CD8-positive, alpha-beta memory T cell (primary cell): ENCODE data around the gene MPST. TPM values are rescaled to one million over a fixed set of nuclear protein-coding genes. Genes with fewer than 3 reads are reported as not detected.
"Not testable (repeated sequence)": the region's sequence is repeated elsewhere in the genome, so short reads cannot be mapped to it uniquely, and the experiment has no call there.

Source experiments
- CTCF ChIA-PET: fragments of 350-600 bp; sonication (Branson Sonifier 250); formaldehyde crosslinking; loops from one replicate; lab custom pipeline; 2021; ENCODE audit warnings: antibody characterized with exemption; lab: Charles Lee
- POLR2A ChIA-PET: fragments of 350-600 bp; sonication (Branson Sonifier 250); formaldehyde crosslinking; loops from one replicate; lab custom pipeline; 2021; ENCODE audit warnings: antibody characterized with exemption; lab: Charles Lee
- DNase-seq, 5 donors: peaks; one replicate each; pipeline versions ENCODE4 v3.0.0 to v3.0.0-alpha.2; 2020 to 2022; ENCODE audit warnings: mixed read lengths in 1 of 5
- H3K27ac ChIP-seq: one replicate; pipeline ENCODE4 v1.7.0; 2013; ENCODE audit warnings: low read depth, mild to moderate bottlenecking, low read length, moderate library complexity
- H3K27me3 ChIP-seq: 2 replicates; pipeline ENCODE4 v1.7.0; 2013; ENCODE audit warnings: low read length, mild to moderate bottlenecking; ENCODE audit not compliant: insufficient read depth, poor library complexity, severe bottlenecking
- H3K36me3 ChIP-seq: 2 replicates; pipeline ENCODE4 v1.7.0; 2013; ENCODE audit warnings: mild to moderate bottlenecking, low read length, moderate library complexity; ENCODE audit not compliant: insufficient read depth
- H3K4me1 ChIP-seq: 2 replicates; pipeline ENCODE4 v1.7.0; 2013; ENCODE audit warnings: mild to moderate bottlenecking, low read length, moderate library complexity; ENCODE audit not compliant: insufficient read depth
- H3K4me3 ChIP-seq: 2 replicates; pipeline ENCODE4 v1.7.0; 2013; ENCODE audit warnings: mild to moderate bottlenecking, low read length
- H3K9me3 ChIP-seq: 2 replicates; pipeline ENCODE4 v1.7.0; 2013; ENCODE audit warnings: mild to moderate bottlenecking, low read length
- H3K27ac Mint-ChIP-seq, 8 donors: one replicate each; pipeline ENCODE4 v1.8.0; 2020 to 2021; ENCODE audit warnings: mixed read lengths in 8 of 8, mild to moderate bottlenecking in 6 of 8, inconsistent platforms in 3 of 8, moderate library complexity in 3 of 8
- H3K27me3 Mint-ChIP-seq, 2 donors: one replicate each; pipeline ENCODE4 v1.8.0; 2020 to 2021; ENCODE audit warnings: mixed read lengths in 2 of 2, mild to moderate bottlenecking in 1 of 2, moderate library complexity in 1 of 2
- H3K36me3 Mint-ChIP-seq, 3 donors: one replicate each; pipeline ENCODE4 v1.8.0; 2020 to 2021; ENCODE audit warnings: mixed read lengths in 3 of 3, inconsistent platforms in 1 of 3, mild to moderate bottlenecking in 1 of 3
- H3K4me1 Mint-ChIP-seq, 3 donors: one replicate each; pipeline ENCODE4 v1.8.0; 2020 to 2021; ENCODE audit warnings: mixed read lengths in 3 of 3, inconsistent platforms in 1 of 3, mild to moderate bottlenecking in 1 of 3
- H3K4me3 Mint-ChIP-seq, 7 donors: one replicate each; pipeline ENCODE4 v1.8.0; 2020 to 2021; ENCODE audit warnings: mixed read lengths in 7 of 7, mild to moderate bottlenecking in 6 of 7, moderate library complexity in 4 of 7, inconsistent platforms in 2 of 7
- H3K9me3 Mint-ChIP-seq, 5 donors: one replicate each; pipeline ENCODE4 v1.8.0; 2020 to 2022; ENCODE audit warnings: mixed read lengths in 5 of 5, mild to moderate bottlenecking in 3 of 5, moderate library complexity in 2 of 5, inconsistent platforms in 1 of 5
- polyA plus RNA-seq: library from polyadenylated mRNA; unstranded; fragments of 300-500 nt; fragmentation: Illumina TruSeq; gene quantifications from one replicate; pipeline ENCODE4 v1.2.3, GENCODE V29; 2021
- total RNA-seq, 2 experiments: library from RNA; stranded (reverse); gene quantifications; one replicate each; pipeline ENCODE4 v1.2.3, GENCODE V29; 2021

The MPST gene
- total and polyA plus RNA-seq, 3 experiments from 2014 or later, result 16.6 to 20.0 (median 17.8) TPM

DNA sequence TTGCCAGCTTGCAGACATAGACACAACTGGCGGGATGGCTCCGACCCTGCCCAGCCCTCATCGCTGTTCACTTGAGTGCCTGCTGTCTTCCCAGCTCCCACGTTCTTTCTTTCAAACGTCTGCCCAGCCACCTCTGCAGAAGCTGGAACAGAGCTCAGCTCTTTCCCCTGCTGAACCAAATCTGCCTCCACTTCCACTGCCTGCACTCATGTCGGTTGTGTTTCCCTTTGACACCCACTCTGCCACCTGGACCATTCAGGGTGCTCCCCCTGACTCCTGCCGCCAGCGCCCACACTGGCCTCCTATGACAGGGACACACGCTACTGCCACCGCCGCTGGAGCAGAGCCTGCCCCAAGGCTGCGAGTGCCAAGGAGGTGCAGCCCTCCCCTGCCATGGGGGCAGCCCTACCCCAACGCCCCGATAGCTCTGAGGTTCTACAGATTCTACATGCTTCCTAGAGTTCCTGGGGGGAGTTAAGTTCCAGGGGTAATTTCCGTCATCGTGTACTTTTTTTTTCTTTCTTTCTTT is 38.2 kb upstream of the MPST start:
- no peaks in the 10 kb centered on the region for H3K36me3 ChIP-seq
- no peaks in the 10 kb centered on the region for H3K27me3 ChIP-seq
- no peak overlapping the region for H3K4me3 Mint-ChIP-seq
- peaks cover 8 to 13% (median 11%) of the 10 kb centered on the region in 3 donors for H3K4me1 Mint-ChIP-seq
- peaks cover 0 to 9% (median 3%) of the 10 kb centered on the region in 3 donors for H3K36me3 Mint-ChIP-seq
- no peak overlapping the region for H3K27ac ChIP-seq
- ChIA-PET CTCF (interaction anchor here (0.7 kb wide), 1 partner anchor 52 kb away, joined by 4 read pairs; no protein-coding TSS in a partner anchor), POLR2A (no interaction called here)
- DNase-seq, result no peak
- peaks cover 10 to 13% (median 12%) of the 10 kb centered on the region in 5 donors for H3K9me3 Mint-ChIP-seq
- peaks cover 8% of the 10 kb centered on the region for H3K9me3 ChIP-seq
- H3K27me3 Mint-ChIP-seq, result peaks cover 11 to 36% of the 10 kb centered on the region in 2 donors
- no peak overlapping the region for H3K27ac Mint-ChIP-seq
- no peak overlapping the region for H3K4me3 ChIP-seq
- peaks cover 11% of the 10 kb centered on the region for H3K4me1 ChIP-seq

- POLR2A ChIA-PET, result no interaction called here
- H3K9me3 ChIP-seq, result peaks cover 9% of the 10 kb centered on the region
- H3K27me3 ChIP-seq, result no peaks in the 10 kb centered on the region
- H3K36me3 ChIP-seq, result no peaks in the 10 kb centered on the region
- CTCF ChIA-PET, result no interaction called here
- Mint-ChIP-seq H3K9me3 (peaks cover 12 to 21% (median 18%) of the 10 kb centered on the region in 5 donors), H3K36me3 (peaks cover 0 to 10% (median 3%) of the 10 kb centered on the region in 3 donors), H3K27ac (peak overlapping the region in 1 of 8 donors; percentile 51), H3K4me3 (no peak overlapping the region), H3K4me1 (peaks cover 8 to 12% (median 11%) of the 10 kb centered on the region in 3 donors), H3K27me3 (peaks cover 11 to 42% of the 10 kb centered on the region in 2 donors)
- no peak for DNase-seq
- peaks cover 10% of the 10 kb centered on the region for H3K4me1 ChIP-seq
- no peak overlapping the region for H3K4me3 ChIP-seq
- H3K27ac ChIP-seq, result peak overlapping the region; percentile 16
Measured at GRCh38 chr22:36982136-36982535, 37.4 kb upstream of the MPST start.

GRCh38 chr22:36985211-36985889 is 34.2 kb upstream of the MPST start:
- ChIA-PET CTCF (interaction anchor here (1.5 kb wide), 1 partner anchor 8 kb away, joined by 4 read pairs; no protein-coding TSS in a partner anchor), POLR2A (no interaction called here)
- peaks cover 12 to 21% (median 18%) of the 10 kb centered on the region in 5 donors for H3K9me3 Mint-ChIP-seq
- H3K36me3 Mint-ChIP-seq, result peaks cover 0 to 10% (median 0%) of the 10 kb centered on the region in 3 donors
- no peak overlapping the region for H3K4me3 Mint-ChIP-seq
- H3K27ac ChIP-seq, result no peak overlapping the region
- H3K4me1 ChIP-seq, result no peaks in the 10 kb centered on the region
- no peaks in the 10 kb centered on the region for H3K27me3 ChIP-seq
- peaks cover 9% of the 10 kb centered on the region for H3K9me3 ChIP-seq
- H3K27ac Mint-ChIP-seq, result no peak overlapping the region
- no peaks in the 10 kb centered on the region for H3K4me1 Mint-ChIP-seq
- no peaks in the 10 kb centered on the region for H3K36me3 ChIP-seq
- no peak for DNase-seq
- no peak overlapping the region for H3K4me3 ChIP-seq
- peaks cover 20 to 68% of the 10 kb centered on the region in 2 donors for H3K27me3 Mint-ChIP-seq

- H3K4me3 ChIP-seq, result no peak overlapping the region
- H3K36me3 Mint-ChIP-seq, result peaks cover 0 to 10% (median 0%) of the 10 kb centered on the region in 3 donors
- no peak overlapping the region for H3K4me3 Mint-ChIP-seq
- peak in 2 of 5 donors; percentile 4 to 18 for DNase-seq
- H3K27ac Mint-ChIP-seq, result no peak overlapping the region
- no peak overlapping the region for H3K27ac ChIP-seq
- H3K36me3 ChIP-seq, result no peaks in the 10 kb centered on the region
- H3K27me3 ChIP-seq, result peaks cover 8% of the 10 kb centered on the region
- ChIA-PET CTCF (interaction anchor here (1.5 kb wide), 1 partner anchor 9 kb away, joined by 4 read pairs; no protein-coding TSS in a partner anchor), POLR2A (no interaction called here)
- peaks cover 9% of the 10 kb centered on the region for H3K9me3 ChIP-seq
- H3K4me1 ChIP-seq, result no peaks in the 10 kb centered on the region
- peaks cover 12 to 21% (median 18%) of the 10 kb centered on the region in 5 donors for H3K9me3 Mint-ChIP-seq
- H3K27me3 Mint-ChIP-seq, result peaks cover 27 to 76% of the 10 kb centered on the region in 2 donors
- no peaks in the 10 kb centered on the region for H3K4me1 Mint-ChIP-seq
Measured at GRCh38 chr22:36986242-36986821, 33.2 kb upstream of the MPST start.

- peaks cover 0 to 10% (median 0%) of the 10 kb centered on the region in 3 donors for H3K36me3 Mint-ChIP-seq
- DNase-seq, result no peak
- H3K27ac ChIP-seq, result no peak overlapping the region
- peaks cover 9% of the 10 kb centered on the region for H3K9me3 ChIP-seq
- H3K27ac Mint-ChIP-seq, result no peak overlapping the region
- ChIA-PET CTCF (interaction anchor here (1.2 kb wide), 1 partner anchor 11 kb away, joined by 3 read pairs; no protein-coding TSS in a partner anchor), POLR2A (no interaction called here)
- H3K27me3 ChIP-seq, result peaks cover 9% of the 10 kb centered on the region
- H3K36me3 ChIP-seq, result no peaks in the 10 kb centered on the region
- H3K4me3 Mint-ChIP-seq, result no peak overlapping the region
- no peaks in the 10 kb centered on the region for H3K4me1 ChIP-seq
- peaks cover 33 to 75% of the 10 kb centered on the region in 2 donors for H3K27me3 Mint-ChIP-seq
- H3K4me3 ChIP-seq, result no peak overlapping the region
- H3K4me1 Mint-ChIP-seq, result no peaks in the 10 kb centered on the region
- peaks cover 12 to 21% (median 18%) of the 10 kb centered on the region in 5 donors for H3K9me3 Mint-ChIP-seq
Measured at GRCh38 chr22:36988075-36988832, 31.3 kb upstream of the MPST start.

- not testable (repeated sequence) for H3K4me1 ChIP-seq, H3K36me3 ChIP-seq, H3K27me3 ChIP-seq, H3K4me1 Mint-ChIP-seq, H3K4me3 ChIP-seq, H3K9me3 ChIP-seq, H3K4me3 Mint-ChIP-seq, DNase-seq, H3K27ac ChIP-seq, H3K27ac Mint-ChIP-seq
- Mint-ChIP-seq H3K27me3 (peaks cover 30 to 74% of the 10 kb centered on the region in 2 donors), H3K9me3 (peaks cover 12 to 21% (median 18%) of the 10 kb centered on the region in 5 donors), H3K36me3 (peaks cover 0 to 10% (median 0%) of the 10 kb centered on the region in 3 donors)
- POLR2A ChIA-PET, result interaction anchor here (0.7 kb wide), 1 partner anchor 12 kb away, joined by 7 read pairs; no protein-coding TSS in a partner anchor
- CTCF ChIA-PET, result interaction anchor here (1.2 kb wide), 1 partner anchor 11 kb away, joined by 3 read pairs; no protein-coding TSS in a partner anchor
Measured at GRCh38 chr22:36989012-36989411, 30.5 kb upstream of the MPST start.

DNA sequence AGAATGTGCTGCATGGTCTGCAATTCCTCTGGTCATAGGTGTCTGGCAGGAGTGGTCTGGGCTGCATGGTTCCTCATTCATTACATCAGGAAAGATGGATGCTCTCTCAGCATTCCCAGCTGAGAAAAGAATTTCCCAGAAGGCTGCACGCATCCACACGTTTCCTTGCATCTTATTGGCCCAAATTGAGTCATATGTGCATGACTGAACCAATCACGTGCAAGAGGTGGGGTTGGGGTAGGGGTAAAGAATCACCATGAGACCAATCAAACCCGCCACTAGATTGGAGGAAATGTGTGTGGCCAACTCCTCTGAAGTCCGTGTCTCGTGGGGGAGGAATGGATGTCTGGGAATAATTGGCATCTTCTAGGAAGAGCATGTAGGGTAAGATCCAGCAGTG is 29.1 kb upstream of the MPST start:
- Histone ChIP-seq H3K4me3 (no peak overlapping the region), H3K4me1 (no peaks in the 10 kb centered on the region), H3K27me3 (peaks cover 9% of the 10 kb centered on the region), H3K27ac (no peak overlapping the region), H3K36me3 (no peaks in the 10 kb centered on the region), H3K9me3 (peaks cover 9% of the 10 kb centered on the region)
- CTCF ChIA-PET, result no interaction called here
- H3K36me3 Mint-ChIP-seq, result peaks cover 0 to 9% (median 0%) of the 10 kb centered on the region in 3 donors
- H3K4me1 Mint-ChIP-seq, result no peaks in the 10 kb centered on the region
- peaks cover 31 to 74% of the 10 kb centered on the region in 2 donors for H3K27me3 Mint-ChIP-seq
- peaks cover 9 to 16% (median 14%) of the 10 kb centered on the region in 5 donors for H3K9me3 Mint-ChIP-seq
- H3K27ac Mint-ChIP-seq, result no peak overlapping the region
- POLR2A ChIA-PET, result no interaction called here
- H3K4me3 Mint-ChIP-seq, result no peak overlapping the region
- DNase-seq, result no peak
